HPDE6-E6E7 (cell line): ENCODE data around the gene TAOK2.

Source experiments
- DNase-seq: peaks from one replicate; pipeline ENCODE4 v3.0.0; 2011; ENCODE audit warnings: missing footprints; ENCODE audit errors: extremely low spot score

TAOK2 gene

GRCh38 chr16:29987371-29988085 lies 13.9 kb downstream of the TAOK2 start:
- DNase-seq = no peak

- no peak for DNase-seq
Measured at GRCh38 chr16:29988346-29989075, 14.8 kb downstream of the TAOK2 start.

GRCh38 chr16:29989111-29989858 lies 15.6 kb downstream of the TAOK2 start:
- no peak for DNase-seq

GRCh38 chr16:29990034-29990433 lies 16.4 kb downstream of the TAOK2 start:
- DNase-seq = no peak

GRCh38 chr16:29990883-29991570 lies 17.4 kb downstream of the TAOK2 start:
- no peak for DNase-seq

- DNase-seq = no peak
Measured at GRCh38 chr16:29991571-29991904, 17.9 kb downstream of the TAOK2 start.

- no peak for DNase-seq
Measured at GRCh38 chr16:29992344-29992967, 18.8 kb downstream of the TAOK2 start.

- DNase-seq = no peak
Measured at GRCh38 chr16:29993191-29993902, 19.7 kb downstream of the TAOK2 start.

- DNase-seq = no peak
Measured at GRCh38 chr16:29993903-29994599, 20.4 kb downstream of the TAOK2 start.

GRCh38 chr16:29994600-29995323 lies 21.1 kb downstream of the TAOK2 start:
- DNase-seq = peak; percentile 87

GRCh38 chr16:29995324-29995910 lies 21.7 kb downstream of the TAOK2 start, which contains the start of gene HIRIP3:
HIRIP3 (minus strand) TSS chr16:29995617; CDS start chr16:29995605, 12 bp downstream.
- peak; percentile 82 for DNase-seq

GRCh38 chr16:29995911-29996765 lies 22.5 kb downstream of the TAOK2 start, which contains the start of gene INO80E:
INO80E (plus strand) TSS chr16:29996241; CDS start chr16:29996311, 70 bp downstream.
- peak; percentile 98 for DNase-seq

GRCh38 chr16:29996766-29997250 lies 23.1 kb downstream of the TAOK2 start:
- no peak for DNase-seq

- no peak for DNase-seq
Measured at GRCh38 chr16:29999605-30000004, 25.9 kb downstream of the TAOK2 start.

- no peak for DNase-seq
Measured at GRCh38 chr16:30000735-30001631, 27.3 kb downstream of the TAOK2 start.

- no peak for DNase-seq
Measured at GRCh38 chr16:30002614-30003346, 29.1 kb downstream of the TAOK2 start.
